Mammary epithelial cell (primary cell): ENCODE results near the gene PPFIBP2.

ENCODE experiments used
- EZH2 ChIP-seq: IDR thresholded peaks from 2 replicates; pipeline ENCODE4 v1.6.1; 2012; ENCODE audit warnings: low read length, inconsistent platforms, borderline replicate concordance
- TF ChIP-seq, protein P1 (sequence below), 2 donors: IDR thresholded peaks in 1 of 2; conservative IDR thresholded peaks in 1 of 2; 2 replicates each; pipeline ENCODE4 v1.5.1; 2011 to 2012; ENCODE audit warnings: inconsistent platforms in 2 of 2, low read length in 2 of 2, mild to moderate bottlenecking in 2 of 2, control low read depth in 1 of 2, low read depth in 1 of 2; ENCODE audit not compliant: insufficient read depth in 1 of 2; ENCODE audit errors: extremely low read depth in 1 of 2

DNA sequence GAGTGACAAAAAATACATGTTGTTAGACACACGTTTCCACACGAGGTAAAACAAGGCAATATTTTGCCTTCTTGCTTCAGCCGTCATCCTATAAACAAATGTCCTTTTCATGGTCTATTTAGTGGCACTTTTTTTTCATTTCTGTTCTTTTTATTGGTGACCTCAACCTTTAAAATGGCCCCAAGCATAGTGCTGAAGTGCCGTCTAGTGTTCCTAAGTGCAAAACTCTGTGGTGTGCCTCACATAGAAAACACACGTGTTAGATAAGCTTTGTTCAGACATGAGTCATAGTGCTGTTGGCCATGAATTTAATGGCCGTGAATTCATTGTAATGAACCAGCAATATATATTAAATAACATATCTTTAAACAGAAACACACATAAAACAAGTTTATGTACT is 176.8 kb downstream of the PPFIBP2 start:
- no peak for TF ChIP-seq EZH2
- TF ChIP-seq, protein P1, sequence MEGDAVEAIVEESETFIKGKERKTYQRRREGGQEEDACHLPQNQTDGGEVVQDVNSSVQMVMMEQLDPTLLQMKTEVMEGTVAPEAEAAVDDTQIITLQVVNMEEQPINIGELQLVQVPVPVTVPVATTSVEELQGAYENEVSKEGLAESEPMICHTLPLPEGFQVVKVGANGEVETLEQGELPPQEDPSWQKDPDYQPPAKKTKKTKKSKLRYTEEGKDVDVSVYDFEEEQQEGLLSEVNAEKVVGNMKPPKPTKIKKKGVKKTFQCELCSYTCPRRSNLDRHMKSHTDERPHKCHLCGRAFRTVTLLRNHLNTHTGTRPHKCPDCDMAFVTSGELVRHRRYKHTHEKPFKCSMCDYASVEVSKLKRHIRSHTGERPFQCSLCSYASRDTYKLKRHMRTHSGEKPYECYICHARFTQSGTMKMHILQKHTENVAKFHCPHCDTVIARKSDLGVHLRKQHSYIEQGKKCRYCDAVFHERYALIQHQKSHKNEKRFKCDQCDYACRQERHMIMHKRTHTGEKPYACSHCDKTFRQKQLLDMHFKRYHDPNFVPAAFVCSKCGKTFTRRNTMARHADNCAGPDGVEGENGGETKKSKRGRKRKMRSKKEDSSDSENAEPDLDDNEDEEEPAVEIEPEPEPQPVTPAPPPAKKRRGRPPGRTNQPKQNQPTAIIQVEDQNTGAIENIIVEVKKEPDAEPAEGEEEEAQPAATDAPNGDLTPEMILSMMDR (conservative IDR thresholded peaks at IDR 0.05 in 1 of 2, IDR thresholded peaks at IDR 0.05 in 1 of 2; ENCODE audit: extremely low read depth in 1 of 2, insufficient read depth in 1 of 2, low read depth in 1 of 2, low read length in 2 of 2) = no peak
